ENCODE measurements around the gene TIMM21. TPM values are rescaled to one million over a fixed set of nuclear protein-coding genes. Genes with fewer than 3 reads are reported as not detected.

The TIMM21 gene
- total and polyA plus RNA-seq, 2 of the 13 experiments (the other 11 are each of a cell fraction or from before 2014, with no cell fraction given): 29.6 to 62.3 TPM

DNA sequence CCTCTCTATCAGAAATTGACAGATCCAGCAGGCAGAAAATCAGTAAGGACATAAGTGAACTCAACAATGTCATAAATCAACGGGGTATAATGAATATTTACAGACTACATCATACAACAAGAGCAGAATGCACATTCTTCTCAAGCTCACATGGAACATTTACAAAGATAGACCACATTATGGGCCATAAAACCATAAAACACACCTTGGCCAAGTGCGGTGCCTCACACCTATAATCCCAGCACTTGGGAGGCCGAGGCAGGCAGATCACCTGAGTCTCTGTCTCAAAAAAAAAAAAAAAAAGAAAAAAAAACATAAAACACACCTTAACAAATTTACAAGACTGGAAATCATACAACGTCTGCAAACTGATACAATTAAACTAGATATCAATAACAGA, 37.3 kb upstream of the TIMM21 start:
- in situ Hi-C loops (cut with HindIII; ENCODE audit: extremely low pct_ligation_motif_present, low pct_unique_long_range_greater_than_20kb) (no loop called here), intact Hi-C loops (cut with micrococcal nuclease; ENCODE audit: unreplicated experiment) (no loop called here)
- Histone ChIP-seq H3K4me3 (replicated peaks in 1 of 3; ENCODE audit: insufficient read depth in 1 of 3, low read depth in 2 of 3, low read length in 3 of 3) (no peak overlapping the region), H3K27me3 (ENCODE audit: control insufficient read depth in 1 of 2, insufficient read depth in 2 of 2, low read length in 2 of 2) (no peaks in the 10 kb centered on the region), H3K9ac (ENCODE audit: insufficient read depth, low read depth, low read length) (no peak overlapping the region), H3K36me3 (replicated peaks in 1 of 2; ENCODE audit: control insufficient read depth in 1 of 2, insufficient read depth in 2 of 2, low read length in 2 of 2) (no peaks in the 10 kb centered on the region), H3K9me3 (ENCODE audit: low read length) (peaks cover 10% of the 10 kb centered on the region), H4K20me1 (ENCODE audit: insufficient read depth, low read length) (no peaks in the 10 kb centered on the region), H3K4me1 (ENCODE audit: insufficient read depth, low read length) (no peaks in the 10 kb centered on the region), H3K27ac (ENCODE audit: extremely low read length, insufficient read depth, low read length) (no peak overlapping the region), H2AFZ (ENCODE audit: low read length) (no peak overlapping the region), H3K79me2 (ENCODE audit: insufficient read depth, low read length) (no peaks in the 10 kb centered on the region), H3K4me2 (ENCODE audit: low read depth, low read length) (no peak overlapping the region)
- ATAC-seq (no peak), FAIRE-seq (no peak), DNase-seq (ENCODE audit: low spot score) (no peak)
- whole genome bisulfite sequencing (ENCODE audit: low lambda C conversion rate): 26% methylated on average over 4 of the region's 4 CpGs
- TF ChIP-seq, protein P1, sequence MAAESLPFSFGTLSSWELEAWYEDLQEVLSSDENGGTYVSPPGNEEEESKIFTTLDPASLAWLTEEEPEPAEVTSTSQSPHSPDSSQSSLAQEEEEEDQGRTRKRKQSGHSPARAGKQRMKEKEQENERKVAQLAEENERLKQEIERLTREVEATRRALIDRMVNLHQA (CRISPR knock-in tag; IDR thresholded peaks at IDR 0.05): no peak
- TF ChIP-seq, protein P2, sequence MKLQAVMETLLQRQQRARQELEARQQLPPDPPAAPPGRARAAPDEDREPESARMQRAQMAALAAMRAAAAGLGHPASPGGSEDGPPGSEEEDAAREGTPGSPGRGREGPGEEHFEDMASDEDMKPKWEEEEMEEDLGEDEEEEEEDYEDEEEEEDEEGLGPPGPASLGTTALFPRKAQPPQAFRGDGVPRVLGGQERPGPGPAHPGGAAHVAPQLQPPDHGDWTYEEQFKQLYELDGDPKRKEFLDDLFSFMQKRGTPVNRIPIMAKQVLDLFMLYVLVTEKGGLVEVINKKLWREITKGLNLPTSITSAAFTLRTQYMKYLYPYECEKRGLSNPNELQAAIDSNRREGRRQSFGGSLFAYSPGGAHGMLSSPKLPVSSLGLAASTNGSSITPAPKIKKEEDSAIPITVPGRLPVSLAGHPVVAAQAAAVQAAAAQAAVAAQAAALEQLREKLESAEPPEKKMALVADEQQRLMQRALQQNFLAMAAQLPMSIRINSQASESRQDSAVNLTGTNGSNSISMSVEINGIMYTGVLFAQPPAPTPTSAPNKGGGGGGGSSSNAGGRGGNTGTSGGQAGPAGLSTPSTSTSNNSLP (IDR thresholded peaks at IDR 0.05; ENCODE audit: low read depth, low read length): no peak
- TF ChIP-seq ZNF451 (CRISPR knock-in tag; IDR thresholded peaks at IDR 0.05): no peak
- TF ChIP-seq KDM3A (CRISPR knock-in tag; IDR thresholded peaks at IDR 0.05; ENCODE audit: low read depth): no peak
- no peak for TF ChIP-seq ZNF776 (CRISPR knock-in tag; IDR thresholded peaks at IDR 0.05)
- TF ChIP-seq TMF1 (CRISPR knock-in tag; IDR thresholded peaks at IDR 0.05; ENCODE audit: low read depth): no peak
- TF ChIP-seq, protein P3, sequence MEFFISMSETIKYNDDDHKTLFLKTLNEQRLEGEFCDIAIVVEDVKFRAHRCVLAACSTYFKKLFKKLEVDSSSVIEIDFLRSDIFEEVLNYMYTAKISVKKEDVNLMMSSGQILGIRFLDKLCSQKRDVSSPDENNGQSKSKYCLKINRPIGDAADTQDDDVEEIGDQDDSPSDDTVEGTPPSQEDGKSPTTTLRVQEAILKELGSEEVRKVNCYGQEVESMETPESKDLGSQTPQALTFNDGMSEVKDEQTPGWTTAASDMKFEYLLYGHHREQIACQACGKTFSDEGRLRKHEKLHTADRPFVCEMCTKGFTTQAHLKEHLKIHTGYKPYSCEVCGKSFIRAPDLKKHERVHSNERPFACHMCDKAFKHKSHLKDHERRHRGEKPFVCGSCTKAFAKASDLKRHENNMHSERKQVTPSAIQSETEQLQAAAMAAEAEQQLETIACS (CRISPR knock-in tag; IDR thresholded peaks at IDR 0.05): no peak
- TF ChIP-seq, protein P4, sequence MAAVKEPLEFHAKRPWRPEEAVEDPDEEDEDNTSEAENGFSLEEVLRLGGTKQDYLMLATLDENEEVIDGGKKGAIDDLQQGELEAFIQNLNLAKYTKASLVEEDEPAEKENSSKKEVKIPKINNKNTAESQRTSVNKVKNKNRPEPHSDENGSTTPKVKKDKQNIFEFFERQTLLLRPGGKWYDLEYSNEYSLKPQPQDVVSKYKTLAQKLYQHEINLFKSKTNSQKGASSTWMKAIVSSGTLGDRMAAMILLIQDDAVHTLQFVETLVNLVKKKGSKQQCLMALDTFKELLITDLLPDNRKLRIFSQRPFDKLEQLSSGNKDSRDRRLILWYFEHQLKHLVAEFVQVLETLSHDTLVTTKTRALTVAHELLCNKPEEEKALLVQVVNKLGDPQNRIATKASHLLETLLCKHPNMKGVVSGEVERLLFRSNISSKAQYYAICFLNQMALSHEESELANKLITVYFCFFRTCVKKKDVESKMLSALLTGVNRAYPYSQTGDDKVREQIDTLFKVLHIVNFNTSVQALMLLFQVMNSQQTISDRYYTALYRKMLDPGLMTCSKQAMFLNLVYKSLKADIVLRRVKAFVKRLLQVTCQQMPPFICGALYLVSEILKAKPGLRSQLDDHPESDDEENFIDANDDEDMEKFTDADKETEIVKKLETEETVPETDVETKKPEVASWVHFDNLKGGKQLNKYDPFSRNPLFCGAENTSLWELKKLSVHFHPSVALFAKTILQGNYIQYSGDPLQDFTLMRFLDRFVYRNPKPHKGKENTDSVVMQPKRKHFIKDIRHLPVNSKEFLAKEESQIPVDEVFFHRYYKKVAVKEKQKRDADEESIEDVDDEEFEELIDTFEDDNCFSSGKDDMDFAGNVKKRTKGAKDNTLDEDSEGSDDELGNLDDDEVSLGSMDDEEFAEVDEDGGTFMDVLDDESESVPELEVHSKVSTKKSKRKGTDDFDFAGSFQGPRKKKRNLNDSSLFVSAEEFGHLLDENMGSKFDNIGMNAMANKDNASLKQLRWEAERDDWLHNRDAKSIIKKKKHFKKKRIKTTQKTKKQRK (IDR thresholded peaks at IDR 0.05; ENCODE audit: low read length): no peak
- TF ChIP-seq DR1 (CRISPR knock-in tag; IDR thresholded peaks at IDR 0.05): no peak
- CTCF ChIA-PET (ENCODE audit: low intra/inter-chr PET ratio, low total read pairs): no interaction called here
- POLR2A ChIA-PET: no interaction called here
- no TSS peak for BruUV-seq (replicated peaks)

Data from HepG2 (cell line).